Measurements from ENCODE around the gene MYADML2.

The MYADML2 gene

GRCh38 chr17:81901167-81902022 lies 45.6 kb downstream of the MYADML2 start:
- DNase-seq (ENCODE audit: low read depth in 2 of 2): no peak

- DNase-seq (ENCODE audit: low read depth in 2 of 2): no peak
Observed at GRCh38 chr17:81900181-81900820, 46.7 kb downstream of the MYADML2 start.

- DNase-seq (ENCODE audit: low read depth in 2 of 2): no peak
Observed at GRCh38 chr17:81899514-81900166, 47.4 kb downstream of the MYADML2 start.

- DNase-seq (ENCODE audit: low read depth in 2 of 2): no peak
Observed at GRCh38 chr17:81898885-81899284, 48.1 kb downstream of the MYADML2 start.

GRCh38 chr17:81898029-81898866 lies 48.8 kb downstream of the MYADML2 start:
- no peak for DNase-seq (ENCODE audit: low read depth in 2 of 2)

GRCh38 chr17:81895400-81895799 lies 51.6 kb downstream of the MYADML2 start:
- no peak for DNase-seq (ENCODE audit: low read depth in 2 of 2)

GRCh38 chr17:81891303-81891552 lies 55.8 kb downstream of the MYADML2 start:
- DNase-seq (ENCODE audit: low read depth in 2 of 2): no peak

- no peak for DNase-seq (ENCODE audit: low read depth in 2 of 2)
Observed at GRCh38 chr17:81890447-81891302, 56.4 kb downstream of the MYADML2 start.

All from stimulated activated CD4-positive, alpha-beta T cell treated with anti-CD3 and anti-CD28 coated beads, Interleukin-4, amount 100 ng/mL, for 48 hours (primary cell).